ENCODE data around the gene SMCHD1.

GRCh38 chr18:2774669-2775068 lies 119.1 kb downstream of the SMCHD1 start:
- TF ChIP-seq RCOR1 (IDR thresholded peaks at IDR 0.05; ENCODE audit: low read depth, low read length): no peak
- TF ChIP-seq EHF (CRISPR knock-in tag; IDR thresholded peaks at IDR 0.05): no peak
- no peak for TF ChIP-seq SMC3 (IDR thresholded peaks at IDR 0.05)
- no peak for TF ChIP-seq JUNB (IDR thresholded peaks at IDR 0.05)
- no peak for TF ChIP-seq RAD21 (conservative IDR thresholded peaks at IDR 0.05 in 1 of 2, IDR thresholded peaks at IDR 0.05 in 1 of 2)
- TF ChIP-seq CHD2 (IDR thresholded peaks at IDR 0.05; ENCODE audit: low read length, partially characterized antibody): no peak
- TF ChIP-seq JUN (IDR thresholded peaks at IDR 0.05): no peak
- TF ChIP-seq CTCF (IDR thresholded peaks at IDR 0.05): no peak
- TF ChIP-seq NR3C1 (IDR thresholded peaks at IDR 0.05): no peak

Measured in A549 (cell line).